Tibial artery (tissue), 4 donors: ENCODE data around the gene SCRN2.

ENCODE experiments used
- DNase-seq, 2 donors: peaks; one replicate each; pipeline ENCODE4 v3.0.0-alpha.2; 2019
- H3K27ac ChIP-seq, 2 donors: fragments of 200-600 bp; sonication (generic) in 1 of 2; 1 replicate in 1 of 2; 2 replicates in 1 of 2; pipeline ENCODE4 v1.5.1; 2018 to 2019; ENCODE audit warnings: mild to moderate bottlenecking in 1 of 2
- H3K27me3 ChIP-seq, 2 donors: fragments of 200-600 bp; sonication (generic) in 1 of 2; one replicate each; pipeline versions ENCODE4 v1.5.1 to v1.6.0; 2016 to 2019
- H3K36me3 ChIP-seq, 3 donors: fragments of 200-600 bp; sonication (generic) in 2 of 3; one replicate each; pipeline ENCODE4 v1.5.1; 2016 to 2019; ENCODE audit warnings: mild to moderate bottlenecking in 2 of 3
- H3K4me1 ChIP-seq, 4 donors: fragments of 200-600 bp; sonication (generic) in 2 of 4; 1 replicate in 3 of 4; 2 replicates in 1 of 4; pipeline ENCODE4 v1.5.1; 2016 to 2019
- H3K4me3 ChIP-seq, 2 donors: fragments of 200-600 bp; sonication (generic) in 1 of 2; 1 replicate in 1 of 2; 2 replicates in 1 of 2; pipeline ENCODE4 v1.5.1; 2018 to 2019; ENCODE audit warnings: mild to moderate bottlenecking in 2 of 2
- H3K9me3 ChIP-seq, 3 donors: fragments of 200-600 bp; sonication (generic) in 1 of 3; one replicate each; pipeline ENCODE4 v1.5.1; 2016 to 2019
- intact Hi-C: fragments of 100-400 bp; cut with DNase I; formaldehyde crosslinking; loops from one replicate; pipeline ENCODE4 v1.15.0; 2023; ENCODE audit warnings: low total_unique reads
- TF ChIP-seq, protein P1 (sequence below), 2 experiments: fragments of 200-600 bp in 1 of 2; fragments of 450-650 bp in 1 of 2; IDR thresholded peaks; one replicate each; pipeline ENCODE4 v1.5.1; 2017 to 2019; ENCODE audit warnings: antibody characterized with exemption in 2 of 2, mild to moderate bottlenecking in 1 of 2, moderate library complexity in 1 of 2

The SCRN2 gene

DNA sequence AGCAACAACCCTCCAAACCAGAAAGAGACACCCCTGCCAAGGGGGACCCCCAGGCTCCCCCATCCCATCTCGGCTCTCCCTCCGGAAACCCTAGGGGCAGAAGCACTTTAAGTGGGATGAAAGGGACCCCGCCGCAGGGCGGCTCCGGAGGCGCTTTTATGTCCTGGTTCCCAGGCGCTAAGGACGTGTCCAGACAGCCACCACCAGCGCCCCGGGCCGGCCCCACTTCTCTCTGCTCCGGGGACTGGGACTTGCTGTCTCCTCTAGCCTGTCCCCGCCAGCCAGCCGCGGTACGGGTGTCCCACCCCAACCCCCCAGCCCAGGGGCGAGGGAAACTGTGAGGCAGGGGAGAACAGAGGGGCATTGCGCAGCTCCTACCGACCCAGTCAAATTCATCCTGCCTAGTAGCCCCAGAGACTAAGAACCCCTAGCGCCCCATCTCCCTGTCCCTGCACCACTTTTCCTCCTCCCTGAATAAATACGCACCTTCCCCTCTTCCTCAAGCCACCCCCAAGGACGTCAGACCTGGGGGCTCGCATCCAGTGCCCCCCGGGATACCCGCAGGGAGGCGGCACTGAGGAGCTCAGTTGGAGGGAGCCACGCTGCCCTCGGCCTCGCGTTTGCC lies 5.8 kb upstream of the SCRN2 start:
- no peaks in the 10 kb centered on the region for H3K9me3 ChIP-seq
- no peak overlapping the region for H3K27ac ChIP-seq
- peaks cover 0 to 39% (median 18%) of the 10 kb centered on the region in 4 donors for H3K4me1 ChIP-seq
- intact Hi-C loops = no loop called here
- TF ChIP-seq, protein P1, sequence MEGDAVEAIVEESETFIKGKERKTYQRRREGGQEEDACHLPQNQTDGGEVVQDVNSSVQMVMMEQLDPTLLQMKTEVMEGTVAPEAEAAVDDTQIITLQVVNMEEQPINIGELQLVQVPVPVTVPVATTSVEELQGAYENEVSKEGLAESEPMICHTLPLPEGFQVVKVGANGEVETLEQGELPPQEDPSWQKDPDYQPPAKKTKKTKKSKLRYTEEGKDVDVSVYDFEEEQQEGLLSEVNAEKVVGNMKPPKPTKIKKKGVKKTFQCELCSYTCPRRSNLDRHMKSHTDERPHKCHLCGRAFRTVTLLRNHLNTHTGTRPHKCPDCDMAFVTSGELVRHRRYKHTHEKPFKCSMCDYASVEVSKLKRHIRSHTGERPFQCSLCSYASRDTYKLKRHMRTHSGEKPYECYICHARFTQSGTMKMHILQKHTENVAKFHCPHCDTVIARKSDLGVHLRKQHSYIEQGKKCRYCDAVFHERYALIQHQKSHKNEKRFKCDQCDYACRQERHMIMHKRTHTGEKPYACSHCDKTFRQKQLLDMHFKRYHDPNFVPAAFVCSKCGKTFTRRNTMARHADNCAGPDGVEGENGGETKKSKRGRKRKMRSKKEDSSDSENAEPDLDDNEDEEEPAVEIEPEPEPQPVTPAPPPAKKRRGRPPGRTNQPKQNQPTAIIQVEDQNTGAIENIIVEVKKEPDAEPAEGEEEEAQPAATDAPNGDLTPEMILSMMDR (IDR thresholded peaks at IDR 0.05) = no peak
- no peak overlapping the region for H3K4me3 ChIP-seq
- peaks cover under 1 to 75% of the 10 kb centered on the region in 2 donors for H3K27me3 ChIP-seq
- no peak for DNase-seq
- H3K36me3 ChIP-seq = no peaks in the 10 kb centered on the region

DNA sequence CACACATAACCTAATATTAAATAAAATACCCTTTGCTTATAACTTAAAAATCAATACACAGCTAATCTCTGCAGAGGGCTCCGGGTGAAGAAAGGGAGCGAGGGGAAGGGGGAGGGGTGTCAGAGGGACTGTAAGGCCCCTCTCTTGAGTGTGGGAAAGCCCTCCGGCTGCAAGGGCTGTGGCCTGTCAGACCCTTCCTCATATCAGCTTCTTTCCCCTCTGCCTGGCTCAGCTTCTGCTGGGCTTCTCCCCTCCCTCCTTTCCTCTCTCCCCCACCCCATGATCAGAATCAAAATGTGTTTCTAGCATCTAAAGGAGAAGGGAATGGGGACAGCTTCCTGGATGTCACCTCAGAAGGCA lies 4.6 kb upstream of the SCRN2 start:
- no peak for DNase-seq
- intact Hi-C loops = no loop called here
- TF ChIP-seq, protein P1 (IDR thresholded peaks at IDR 0.05) = no peak
- Histone ChIP-seq H3K36me3 (no peaks in the 10 kb centered on the region), H3K4me3 (no peak overlapping the region), H3K9me3 (no peaks in the 10 kb centered on the region), H3K27me3 (peaks cover 0 to 64% of the 10 kb centered on the region in 2 donors), H3K4me1 (peaks cover 0 to 38% (median 11%) of the 10 kb centered on the region in 4 donors), H3K27ac (no peak overlapping the region)

DNA sequence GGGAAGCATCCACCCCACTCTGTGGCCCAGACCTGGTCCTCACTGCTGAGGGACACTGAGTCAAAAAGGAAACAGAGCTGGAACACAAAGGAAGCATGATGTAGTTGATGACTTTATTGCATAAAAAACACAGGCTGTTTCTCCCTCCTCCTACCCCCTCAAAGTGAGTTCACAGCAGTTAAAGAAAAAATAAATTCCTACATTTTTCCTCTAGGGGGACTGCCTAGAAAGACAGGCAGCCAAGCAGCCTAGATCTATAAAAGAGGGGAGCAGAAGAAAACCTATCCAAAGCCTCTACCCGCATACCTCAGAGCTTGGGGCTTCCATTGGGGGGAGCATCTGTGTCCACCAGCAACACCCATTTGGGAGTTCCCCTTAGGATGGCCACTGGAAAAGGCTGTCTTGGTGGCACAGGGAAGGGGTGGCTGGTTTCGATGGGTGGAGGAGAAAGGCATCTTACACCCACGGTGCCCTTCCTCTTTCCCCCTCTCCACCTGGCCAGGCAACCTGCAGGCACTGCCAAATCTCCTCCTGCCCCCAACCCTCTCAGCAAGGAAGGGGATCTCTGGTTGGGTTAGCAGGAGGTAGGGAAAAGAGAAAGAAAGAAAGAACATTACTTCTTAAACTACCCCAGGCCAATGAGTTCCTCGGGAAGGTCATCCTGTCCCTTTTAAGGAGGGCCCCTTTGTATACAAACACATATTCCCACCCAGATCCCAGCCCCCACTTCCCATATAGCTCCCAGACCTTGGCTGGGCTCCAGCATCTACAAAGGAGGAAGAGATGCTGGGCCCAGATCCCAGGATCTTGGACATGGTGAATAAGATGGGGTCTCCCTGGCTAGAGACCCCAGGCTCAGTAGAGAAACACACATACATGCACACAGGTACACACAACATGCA lies 4.0 kb upstream of the SCRN2 start:
- TF ChIP-seq, protein P1 (IDR thresholded peaks at IDR 0.05) = peak in 1 of 2 experiments; percentile 14
- H3K4me3 ChIP-seq = no peak overlapping the region
- no peak overlapping the region for H3K27ac ChIP-seq
- peaks cover 0 to 58% of the 10 kb centered on the region in 2 donors for H3K27me3 ChIP-seq
- intact Hi-C loops = loop anchor here (5.0 kb wide), 2 partner anchors 102 to 127 kb away; partner anchors contain the start of gene CDK5RAP3
- H3K9me3 ChIP-seq = no peaks in the 10 kb centered on the region
- no peak for DNase-seq
- H3K36me3 ChIP-seq = no peaks in the 10 kb centered on the region
- peaks cover 0 to 41% (median 16%) of the 10 kb centered on the region in 4 donors for H3K4me1 ChIP-seq

DNA sequence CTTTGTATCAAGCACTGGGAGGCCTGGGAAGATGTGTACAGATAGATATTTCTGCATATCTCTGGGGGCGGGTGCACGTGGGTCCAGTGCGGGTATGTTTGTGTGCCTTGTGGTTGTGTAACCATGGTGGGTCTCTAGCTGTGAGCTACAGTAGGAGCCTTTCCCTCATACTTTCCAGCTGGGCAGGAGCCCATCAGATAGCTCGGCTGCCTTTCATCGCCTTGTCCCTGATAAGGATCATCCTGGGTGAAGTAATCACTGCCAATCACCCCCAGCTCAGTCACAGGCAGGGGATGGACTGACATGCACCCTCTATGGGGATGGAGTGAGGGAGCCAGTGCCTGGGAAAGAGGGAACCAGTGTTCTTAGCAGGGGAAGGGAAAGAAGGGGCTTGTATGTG lies 3.2 kb upstream of the SCRN2 start:
- H3K4me1 ChIP-seq = peaks cover 0 to 50% (median 19%) of the 10 kb centered on the region in 4 donors
- intact Hi-C loops = loop anchor here (5.0 kb wide), 2 partner anchors 103 to 128 kb away; partner anchors contain the start of gene CDK5RAP3
- H3K4me3 ChIP-seq = no peak overlapping the region
- TF ChIP-seq, protein P1 (IDR thresholded peaks at IDR 0.05) = no peak
- no peak for DNase-seq
- no peak overlapping the region for H3K27ac ChIP-seq
- no peaks in the 10 kb centered on the region for H3K9me3 ChIP-seq
- H3K27me3 ChIP-seq = peaks cover 0 to 49% of the 10 kb centered on the region in 2 donors
- H3K36me3 ChIP-seq = no peaks in the 10 kb centered on the region

DNA sequence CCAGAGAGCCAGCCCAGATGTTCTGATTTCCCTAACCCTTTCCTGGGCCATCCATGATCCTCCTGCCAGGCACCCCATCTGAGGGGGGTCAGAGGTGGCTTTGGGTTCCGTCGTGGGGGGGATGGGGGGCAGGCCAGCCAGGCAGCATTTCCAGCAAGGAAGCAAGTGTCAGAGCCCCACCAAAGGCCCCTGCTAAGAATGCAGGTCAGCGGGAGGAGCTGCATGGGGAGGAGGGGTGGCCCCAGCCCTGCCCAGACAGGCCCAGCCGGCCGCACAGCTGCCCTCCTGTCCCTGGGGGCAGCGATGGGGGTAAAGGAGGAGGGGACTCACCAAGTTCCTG lies 2.3 kb upstream of the SCRN2 start:
- peaks cover 0 to 41% of the 10 kb centered on the region in 2 donors for H3K27me3 ChIP-seq
- peaks cover 0 to 8% (median 0%) of the 10 kb centered on the region in 3 donors for H3K36me3 ChIP-seq
- peaks cover 0 to 51% (median 19%) of the 10 kb centered on the region in 4 donors for H3K4me1 ChIP-seq
- intact Hi-C loops = loop anchor here (5.0 kb wide), 2 partner anchors 104 to 129 kb away; partner anchors contain the start of gene CDK5RAP3
- DNase-seq = no peak
- TF ChIP-seq, protein P1 (IDR thresholded peaks at IDR 0.05) = no peak
- no peak overlapping the region for H3K4me3 ChIP-seq
- H3K27ac ChIP-seq = no peak overlapping the region
- no peaks in the 10 kb centered on the region for H3K9me3 ChIP-seq
